Spleen (tissue), 7 donors: ENCODE data around the gene CAPS2.

Experiments used
- CTCF ChIP-seq, 11 experiments: fragments of 200-600 bp in 7 of 11; fragments of 450-650 bp in 4 of 11; sonication (generic) in 4 of 11; IDR thresholded peaks in 8 of 11; conservative IDR thresholded peaks in 3 of 11; 1 replicate in 7 of 11; 2 replicates in 4 of 11; pipeline versions ENCODE4 v1.4.0 to v1.8.0; 2016 to 2021; ENCODE audit warnings: antibody characterized with exemption in 11 of 11, inconsistent platforms in 4 of 11, mild to moderate bottlenecking in 1 of 11
- POLR2A ChIP-seq, 3 donors: fragments of 450-650 bp; IDR thresholded peaks; one replicate each; pipeline ENCODE4 v1.5.1; 2017; ENCODE audit warnings: antibody characterized with exemption in 3 of 3, mild to moderate bottlenecking in 1 of 3
- POLR2AphosphoS5 ChIP-seq, 3 donors: sonication (generic); formaldehyde crosslinking; IDR thresholded peaks; one replicate each; pipeline ENCODE4 v1.5.1; 2017; ENCODE audit warnings: antibody characterized with exemption in 3 of 3
- donor health status: DM: no; HTN: no; CAD: no; lungs with moderate emphysema.
- donor health status: DM: no; HTN: no; CAD: no.
- donor health status: DM: no; HTN: no; CAD: no.

DNA sequence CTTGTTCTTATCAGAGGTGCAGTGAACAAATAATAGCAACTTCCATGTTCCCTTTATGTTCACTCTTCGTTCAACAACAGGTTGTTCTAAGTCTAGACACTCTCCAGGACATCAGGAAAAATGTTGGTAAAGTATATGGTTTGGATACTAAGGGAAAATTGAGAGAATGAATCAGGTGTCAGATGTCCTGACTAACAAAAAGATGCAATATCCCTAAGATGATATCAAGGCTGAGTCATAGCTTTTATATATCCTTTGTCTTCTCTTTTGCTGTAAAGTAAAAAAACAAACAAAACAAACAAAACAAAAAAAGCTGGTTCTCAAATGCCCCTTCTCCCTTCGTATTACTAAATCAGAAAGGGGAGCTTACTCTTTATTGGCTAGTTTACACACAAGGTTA lies 15.4 kb upstream of the CAPS2 start:
- TF ChIP-seq CTCF (IDR thresholded peaks at IDR 0.05 in 8 of 11, conservative IDR thresholded peaks at IDR 0.05 in 3 of 11) (no peak), POLR2A (IDR thresholded peaks at IDR 0.05) (no peak), POLR2AphosphoS5 (IDR thresholded peaks at IDR 0.05) (no peak)
